Thoracic aorta endothelial cell (primary cell): Measurements from ENCODE around the gene ORC3. TPM values are rescaled to one million over a fixed set of nuclear protein-coding genes. Genes with fewer than 3 reads are reported as not detected.

Source experiments
- total RNA-seq: library from RNA; depleted of rRNA; stranded (reverse); fragments of >200 nt; gene quantifications from 2 replicates; pipeline ENCODE4 v1.2.3, GENCODE V29; 2012

ORC3 gene
- total RNA-seq = 30.6 and 41.3 TPM in 2 replicates

GRCh38 chr6:87589693-87590416 is at the start of gene ORC3, which contains the start of gene RARS2:
ORC3 (plus strand) TSS chr6:87590135; CDS start chr6:87590169, 34 bp downstream.
RARS2 (minus strand) TSS chr6:87589987; CDS start chr6:87589957, 30 bp downstream.

GRCh38 chr6:87701676-87702588 is 112.0 kb downstream of the ORC3 start, which contains the start of gene AKIRIN2:
AKIRIN2 (minus strand) TSS chr6:87702233; CDS start chr6:87701684, 549 bp downstream.

Other genes with a start within 250 kb of the ORC3 start
- 3.1 and 4.6 TPM in 2 replicates for gene C6orf163, start 245.3 kb upstream of the ORC3 start, total RNA-seq
- 0.50 and 0.53 TPM in 2 replicates for gene CFAP206, start 182.2 kb upstream of the ORC3 start, total RNA-seq
- 15.7 and 18.2 TPM in 2 replicates for gene SLC35A1, start 117.2 kb upstream of the ORC3 start, total RNA-seq
- 37.5 and 40.1 TPM in 2 replicates for gene RARS2, start 148 bp upstream of the ORC3 start, total RNA-seq
- 30.0 and 30.1 TPM in 2 replicates for gene AKIRIN2, start 112.1 kb downstream of the ORC3 start, total RNA-seq